ENCODE data around the gene NADSYN1.

NADSYN1 gene

DNA sequence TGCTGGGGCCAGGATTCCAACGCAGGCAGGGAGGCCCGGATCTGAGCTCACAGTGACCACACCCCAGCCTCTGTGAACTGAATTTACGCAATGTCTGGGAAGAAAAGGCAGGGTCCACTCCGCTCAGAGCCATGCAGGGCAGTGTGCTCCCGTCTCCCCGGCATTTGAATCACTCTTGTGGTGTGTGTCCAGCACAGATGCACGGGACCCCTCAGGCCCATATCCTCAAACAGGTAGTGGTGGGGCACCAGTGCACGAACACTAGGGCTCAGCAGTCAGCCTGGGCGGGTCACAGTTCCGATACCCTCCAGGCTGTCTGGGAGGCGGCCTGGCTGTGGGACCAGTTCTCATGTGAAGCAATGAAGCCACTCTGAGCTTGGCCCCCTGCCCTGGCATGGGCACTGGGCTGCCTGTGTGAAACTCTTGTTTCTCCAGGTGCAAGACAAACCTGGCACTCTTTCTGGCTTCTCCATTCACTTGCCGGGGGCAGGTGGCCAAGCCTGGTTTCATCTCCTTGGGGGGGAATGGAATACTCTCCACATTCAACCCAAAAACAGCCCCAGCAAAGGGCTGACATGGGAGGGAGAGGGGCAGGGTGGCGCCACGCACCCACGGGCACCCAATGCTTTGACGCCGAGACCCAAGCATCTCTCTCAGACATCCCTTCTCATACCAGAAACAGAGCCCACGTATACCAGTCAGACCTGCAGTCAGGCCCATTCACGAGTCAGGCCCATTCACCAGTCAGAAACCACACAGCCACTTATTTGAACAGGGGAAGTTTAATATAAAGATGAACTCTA is 19.2 kb upstream of the NADSYN1 start:
- DNase-seq (ENCODE audit: low spot score) = no peak

DNA sequence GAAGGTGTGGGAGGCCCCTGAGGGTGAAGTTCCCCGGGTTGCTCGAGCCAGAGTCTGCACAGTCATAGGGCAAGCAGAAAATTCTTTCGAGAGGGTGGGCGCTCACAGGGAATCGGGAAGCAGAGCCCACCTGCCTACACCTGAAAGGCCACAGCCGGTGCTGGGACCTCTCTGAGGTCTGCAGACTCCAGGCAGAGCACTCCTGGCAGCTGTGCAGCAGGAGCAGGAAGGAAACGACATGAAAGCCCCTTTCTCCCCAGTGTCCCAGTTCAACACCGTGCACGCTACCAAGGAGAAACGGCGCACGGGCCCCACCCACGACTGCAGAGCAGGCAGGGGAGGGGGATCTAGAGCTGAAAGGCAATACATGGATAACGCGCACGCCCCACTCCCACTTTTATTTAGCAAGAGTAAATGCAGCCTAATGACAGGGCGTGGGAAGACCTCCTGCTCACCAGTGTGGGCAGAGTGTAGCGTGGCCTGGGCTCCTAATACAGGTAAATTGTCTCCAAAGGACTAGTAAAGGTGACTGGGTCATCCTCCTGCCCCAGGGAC is 18.4 kb upstream of the NADSYN1 start:
- DNase-seq (ENCODE audit: low spot score) = no peak

GRCh38 chr11:71435278-71435951 is 17.6 kb upstream of the NADSYN1 start:
- DNase-seq (ENCODE audit: low spot score) = no peak

DNA sequence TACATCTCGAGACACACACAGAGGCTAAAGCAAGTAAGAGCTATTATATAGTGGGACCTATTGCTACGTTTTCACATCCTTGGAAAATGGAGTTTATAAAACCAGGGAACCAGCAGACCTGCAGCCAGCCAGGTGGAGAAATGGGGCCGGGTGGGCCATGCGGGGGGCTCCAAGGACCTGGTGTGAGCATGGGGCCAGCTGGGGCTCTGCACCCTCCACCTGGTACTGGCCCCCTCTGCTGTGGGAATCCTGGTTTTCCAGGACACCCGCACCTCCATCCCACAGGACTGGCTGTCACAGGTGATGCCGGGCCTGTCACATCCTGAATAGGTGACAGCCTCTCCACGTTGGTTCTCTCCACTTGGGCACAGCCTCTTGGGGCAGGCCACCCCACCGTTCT is 16.1 kb upstream of the NADSYN1 start:
- no peak for DNase-seq (ENCODE audit: low spot score)

- no peak for DNase-seq (ENCODE audit: low spot score)
Observed at GRCh38 chr11:71437399-71437798, 15.6 kb upstream of the NADSYN1 start.

DNA sequence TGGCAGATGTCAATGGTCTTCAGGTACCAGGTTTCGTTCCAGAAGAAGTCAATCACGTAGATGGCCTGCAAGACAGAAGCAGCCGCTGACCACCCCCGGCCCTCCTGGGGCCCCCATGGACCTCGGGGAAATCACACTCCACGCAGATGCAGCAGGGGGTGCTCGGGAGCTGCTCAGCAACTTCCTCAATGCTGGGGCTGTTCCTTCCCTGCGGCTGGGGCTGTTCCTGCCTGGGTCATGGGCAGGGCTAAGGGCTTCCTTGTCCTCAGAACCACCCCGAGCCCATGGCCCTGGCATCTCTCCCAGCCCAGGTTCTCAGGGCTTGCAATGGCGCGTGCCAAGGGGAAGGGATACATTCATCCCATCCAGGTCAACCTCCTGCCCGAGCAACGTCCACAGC is 15.1 kb upstream of the NADSYN1 start:
- no peak for DNase-seq (ENCODE audit: low spot score)

DNA sequence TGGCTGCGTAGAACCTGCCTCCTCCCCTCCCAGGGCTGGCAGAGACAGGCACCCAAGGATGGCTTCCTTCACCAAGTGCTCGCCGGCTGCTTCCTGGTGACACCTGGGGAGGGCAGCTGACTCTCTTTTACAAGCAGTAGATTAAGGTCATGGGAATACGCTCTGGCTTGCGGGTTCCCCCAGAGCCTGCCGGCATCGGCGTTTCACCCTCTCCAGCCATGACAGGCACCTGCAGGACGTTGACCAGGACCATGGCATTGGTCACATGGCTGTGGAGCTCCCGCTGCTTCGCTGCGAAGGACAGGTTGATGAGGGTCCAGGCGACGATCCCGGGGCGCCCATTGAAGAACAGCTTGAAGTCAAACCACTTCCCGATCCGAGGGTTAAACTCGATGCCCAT is 14.4 kb upstream of the NADSYN1 start:
- DNase-seq (ENCODE audit: low spot score) = no peak

GRCh38 chr11:71440021-71440755 is 12.8 kb upstream of the NADSYN1 start:
- no peak for DNase-seq (ENCODE audit: low spot score)

DNA sequence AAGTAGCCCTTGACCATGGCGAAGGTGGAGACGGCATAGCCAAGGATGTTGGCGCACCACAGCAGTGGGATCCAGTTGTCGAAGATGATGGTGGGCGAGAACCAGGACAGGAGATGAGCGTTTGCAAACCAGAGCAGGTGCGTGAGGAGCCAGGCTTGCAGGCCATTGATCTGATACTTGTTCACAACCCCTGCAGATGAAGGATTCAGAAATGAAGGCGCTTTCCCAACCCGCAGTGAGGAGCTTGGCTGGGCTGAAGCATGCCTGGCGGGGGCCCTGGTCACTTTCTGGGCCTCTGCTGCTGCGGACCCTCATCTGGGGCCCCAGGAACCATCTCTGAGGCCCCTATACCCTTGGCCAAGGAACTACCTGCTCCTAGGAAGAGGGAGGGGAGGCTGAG is 11.8 kb upstream of the NADSYN1 start:
- no peak for DNase-seq (ENCODE audit: low spot score)

GRCh38 chr11:71442123-71442522 is 10.9 kb upstream of the NADSYN1 start:
- DNase-seq (ENCODE audit: low spot score) = no peak

GRCh38 chr11:71442880-71443279 is 10.1 kb upstream of the NADSYN1 start:
- no peak for DNase-seq (ENCODE audit: low spot score)

DNA sequence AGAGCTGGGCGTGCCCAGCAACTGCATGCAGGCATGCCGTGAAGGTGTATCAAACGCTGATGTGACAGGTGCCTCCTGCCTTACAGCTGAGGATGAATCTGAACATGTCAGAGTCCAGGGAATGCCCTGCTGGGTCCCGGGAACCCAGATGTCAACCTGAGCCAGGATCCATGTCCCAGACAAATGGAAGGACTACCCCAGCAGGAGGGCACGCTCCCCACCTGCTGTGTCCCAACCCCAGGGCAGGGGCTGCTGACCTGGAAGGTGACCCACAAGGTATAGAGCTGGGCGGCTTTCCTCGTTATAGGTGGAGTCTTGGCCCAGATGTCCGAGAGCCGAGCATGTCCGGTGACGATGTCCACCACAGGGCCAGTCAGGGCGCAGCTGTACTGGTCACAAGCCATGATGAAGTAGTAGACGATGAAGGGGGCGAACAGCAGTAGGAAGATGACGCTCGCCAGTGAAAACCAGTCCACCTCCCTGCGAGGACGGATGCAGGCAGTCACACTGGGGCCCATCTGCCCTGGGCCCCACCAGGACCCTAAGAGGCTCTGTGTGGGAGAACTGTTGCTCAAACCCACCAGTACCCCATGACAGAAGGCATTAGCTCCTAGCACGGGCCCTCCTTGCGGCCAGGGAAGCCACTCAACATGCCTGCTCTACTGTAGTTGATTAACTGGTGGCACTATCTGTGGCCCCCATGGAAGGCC is 9.1 kb upstream of the NADSYN1 start:
- no peak for DNase-seq (ENCODE audit: low spot score)

- no peak for DNase-seq (ENCODE audit: low spot score)
Observed at GRCh38 chr11:71444811-71445210, 8.2 kb upstream of the NADSYN1 start.

DNA sequence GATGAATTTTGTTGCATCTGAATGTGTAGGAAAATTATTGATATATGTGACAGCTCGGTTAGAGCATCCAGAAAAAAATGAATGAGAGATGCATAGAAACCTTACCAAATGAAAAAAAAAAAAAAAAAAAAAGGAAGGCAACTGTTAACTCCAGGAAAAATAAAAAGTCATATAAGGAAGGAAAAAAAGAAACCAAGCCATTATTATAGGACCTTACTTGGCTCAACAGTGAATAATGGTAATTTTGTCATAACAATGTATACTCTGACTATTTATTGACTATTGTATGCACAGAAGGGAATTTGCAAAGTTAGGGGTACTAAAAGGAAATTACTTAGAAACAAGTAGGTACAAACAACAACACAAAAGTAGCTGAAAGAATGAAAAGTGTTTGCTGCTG is 6.9 kb upstream of the NADSYN1 start:
- DNase-seq (ENCODE audit: low spot score) = no peak

DNA sequence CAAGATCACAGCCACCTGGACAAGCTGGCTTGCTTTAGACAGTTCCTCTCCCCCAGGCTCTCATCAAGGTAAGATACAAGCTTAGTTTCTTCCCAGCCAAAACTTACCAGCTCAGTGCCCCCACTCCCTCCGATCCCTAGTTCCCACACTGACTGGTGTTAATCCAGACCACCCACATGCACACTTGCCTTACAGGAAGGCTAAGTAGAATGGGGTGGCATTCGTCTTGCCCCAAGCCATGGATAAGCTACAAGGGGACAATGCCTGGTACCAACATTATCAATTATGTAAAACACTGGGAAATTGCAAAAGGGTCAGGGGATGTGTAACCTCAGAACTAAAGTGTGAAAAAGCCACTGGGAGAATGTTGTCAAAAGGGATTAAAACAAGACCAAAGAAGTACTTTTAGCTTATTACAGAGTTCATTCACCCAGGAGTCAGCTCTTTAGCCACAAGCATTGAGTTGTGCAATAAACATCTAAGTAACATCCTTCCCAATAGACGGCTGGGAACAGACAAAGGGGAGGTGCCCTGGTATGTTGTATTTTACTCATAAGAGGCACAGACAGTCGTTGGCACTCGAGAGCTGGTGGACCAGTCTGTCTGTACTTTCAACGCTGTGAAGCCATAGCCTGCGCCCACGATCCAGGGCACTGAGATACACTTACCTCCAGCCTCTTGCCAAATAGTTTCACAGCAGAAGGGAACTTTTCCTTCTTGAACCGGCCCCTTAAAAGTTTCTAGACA is 5.9 kb upstream of the NADSYN1 start:
- DNase-seq (ENCODE audit: low spot score) = peak; percentile 15

DNA sequence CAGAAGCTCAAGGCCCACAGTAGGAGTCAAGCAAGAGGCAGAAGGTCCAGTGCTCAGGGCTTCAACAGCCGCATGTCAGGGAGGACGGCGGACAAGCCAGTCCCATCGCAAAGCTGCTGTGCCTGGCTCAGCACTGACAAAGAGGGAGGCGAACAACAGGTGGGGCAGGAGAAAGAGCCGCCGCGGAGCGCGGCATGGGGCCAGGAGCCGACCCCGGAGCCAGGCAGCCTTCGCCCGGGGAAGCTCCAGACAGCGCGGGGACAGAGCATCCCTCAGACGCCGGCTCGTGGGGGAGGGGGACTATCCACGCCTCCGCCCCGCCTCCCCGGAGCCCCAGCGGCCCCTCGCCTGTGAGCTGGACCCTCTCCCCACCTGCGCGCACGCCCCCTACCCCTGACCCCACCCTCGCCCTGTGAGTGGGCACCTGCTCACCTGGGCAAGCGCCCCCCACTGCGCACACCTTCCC is 5.2 kb upstream of the NADSYN1 start:
- no peak for DNase-seq (ENCODE audit: low spot score)

- peak; percentile 96 for DNase-seq (ENCODE audit: low spot score)
Observed at GRCh38 chr11:71448257-71449171, 4.5 kb upstream of the NADSYN1 start, which contains the start of gene DHCR7. Gene DHCR7, minus strand, starts transcription at chr11:71448393. Its CDS starts 3,441 bp downstream, at chr11:71444952.

DNA sequence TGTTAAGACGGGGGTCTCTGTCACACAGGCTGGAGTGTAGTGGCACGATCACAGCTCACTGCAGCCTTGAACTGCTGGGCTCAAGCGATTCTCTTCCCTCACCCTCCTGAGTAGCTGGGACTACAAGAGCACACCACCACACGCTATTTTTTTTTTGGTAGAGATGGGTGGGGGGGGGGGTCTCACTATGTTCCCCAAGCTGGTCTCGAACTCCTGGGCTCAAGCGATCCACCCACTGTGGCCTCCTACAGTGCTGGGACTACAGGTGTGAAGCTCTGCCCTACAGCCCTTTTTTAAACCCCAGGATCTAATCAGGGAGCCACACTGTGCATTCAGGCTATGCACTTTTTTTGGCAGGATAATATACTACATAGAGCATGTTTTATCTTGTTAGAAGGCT is 3.4 kb upstream of the NADSYN1 start:
- DNase-seq (ENCODE audit: low spot score) = peak; percentile 19

DNA sequence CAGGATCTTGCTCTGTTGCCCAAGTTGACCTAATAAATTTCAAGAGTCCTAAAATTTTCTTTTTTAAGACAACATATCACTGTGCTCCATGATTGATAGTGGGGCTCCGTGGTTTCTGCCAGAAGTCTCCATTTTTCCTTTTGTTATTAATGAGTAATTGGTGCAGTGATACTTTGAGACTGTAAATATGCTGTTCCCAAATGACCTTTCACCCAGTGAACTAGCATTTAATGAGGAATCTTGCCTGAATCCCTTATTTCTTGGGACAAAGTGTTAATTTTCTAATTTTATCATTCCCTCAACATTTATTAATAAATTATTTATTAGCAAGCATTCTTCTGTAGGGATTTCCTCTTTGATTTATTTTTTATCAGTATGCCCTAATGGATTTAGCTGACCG is 2.5 kb upstream of the NADSYN1 start:
- DNase-seq (ENCODE audit: low spot score) = no peak

GRCh38 chr11:71450939-71451338 is 2.1 kb upstream of the NADSYN1 start:
- DNase-seq (ENCODE audit: low spot score) = no peak
